ENCODE data around the gene PDZRN3. TPM values are rescaled to one million over a fixed set of nuclear protein-coding genes. Genes with fewer than 3 reads are reported as not detected.

PDZRN3 gene
- total RNA-seq, 2 experiments from 2014 or later = not detected

DNA sequence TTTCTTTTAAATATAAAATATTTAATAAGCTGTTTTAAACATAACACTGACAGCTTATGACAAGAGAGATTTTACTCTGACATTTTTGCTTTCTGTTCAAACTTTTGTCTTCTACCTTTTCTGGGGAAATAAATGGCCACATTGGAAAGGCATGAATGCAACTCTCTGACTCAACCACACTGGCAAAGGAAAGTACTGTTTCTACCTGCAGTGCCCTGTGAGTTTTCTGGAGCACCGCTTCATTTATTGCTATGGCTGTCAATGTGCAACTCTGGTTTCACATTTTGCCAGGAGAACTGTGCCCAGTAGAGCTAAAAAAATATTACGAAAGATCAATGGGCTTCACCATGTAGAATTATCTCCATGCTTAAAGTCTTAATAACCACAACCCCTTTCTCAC, 15.1 kb downstream of the PDZRN3 start:
- Mint-ChIP-seq H3K27me3 (no peaks in the 10 kb centered on the region), H3K36me3 (ENCODE audit: low read depth) (no peaks in the 10 kb centered on the region), H3K27ac (no peak overlapping the region), H3K9me3 (no peaks in the 10 kb centered on the region), H3K4me1 (ENCODE audit: low read depth) (no peaks in the 10 kb centered on the region), H3K4me3 (no peak overlapping the region)
- ChIA-PET POLR2A (no interaction called here), CTCF (no interaction called here)
- ATAC-seq (no peak), DNase-seq (no peak)
- intact Hi-C loops (cut with micrococcal nuclease) = no loop called here
- TF ChIP-seq, protein P1, sequence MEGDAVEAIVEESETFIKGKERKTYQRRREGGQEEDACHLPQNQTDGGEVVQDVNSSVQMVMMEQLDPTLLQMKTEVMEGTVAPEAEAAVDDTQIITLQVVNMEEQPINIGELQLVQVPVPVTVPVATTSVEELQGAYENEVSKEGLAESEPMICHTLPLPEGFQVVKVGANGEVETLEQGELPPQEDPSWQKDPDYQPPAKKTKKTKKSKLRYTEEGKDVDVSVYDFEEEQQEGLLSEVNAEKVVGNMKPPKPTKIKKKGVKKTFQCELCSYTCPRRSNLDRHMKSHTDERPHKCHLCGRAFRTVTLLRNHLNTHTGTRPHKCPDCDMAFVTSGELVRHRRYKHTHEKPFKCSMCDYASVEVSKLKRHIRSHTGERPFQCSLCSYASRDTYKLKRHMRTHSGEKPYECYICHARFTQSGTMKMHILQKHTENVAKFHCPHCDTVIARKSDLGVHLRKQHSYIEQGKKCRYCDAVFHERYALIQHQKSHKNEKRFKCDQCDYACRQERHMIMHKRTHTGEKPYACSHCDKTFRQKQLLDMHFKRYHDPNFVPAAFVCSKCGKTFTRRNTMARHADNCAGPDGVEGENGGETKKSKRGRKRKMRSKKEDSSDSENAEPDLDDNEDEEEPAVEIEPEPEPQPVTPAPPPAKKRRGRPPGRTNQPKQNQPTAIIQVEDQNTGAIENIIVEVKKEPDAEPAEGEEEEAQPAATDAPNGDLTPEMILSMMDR (IDR thresholded peaks at IDR 0.05) = no peak

DNA sequence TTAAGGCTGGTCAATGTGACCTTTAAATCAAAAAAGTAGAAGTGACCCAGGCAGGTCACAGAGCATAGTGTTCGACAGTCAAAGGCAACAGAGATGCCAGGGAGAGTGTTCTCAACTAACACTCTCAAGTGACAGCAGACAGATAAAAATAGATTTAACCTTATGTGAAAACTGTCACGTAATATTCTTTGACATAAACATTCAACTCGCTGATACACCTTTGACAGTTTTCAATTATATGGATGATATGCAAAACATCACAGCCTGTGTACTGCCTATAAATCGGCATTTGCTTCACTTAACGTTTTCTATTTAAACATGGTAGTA, 15.5 kb downstream of the PDZRN3 start:
- Mint-ChIP-seq H3K36me3 (ENCODE audit: low read depth) (no peaks in the 10 kb centered on the region), H3K27ac (no peak overlapping the region), H3K4me3 (no peak overlapping the region), H3K9me3 (no peaks in the 10 kb centered on the region), H3K27me3 (no peaks in the 10 kb centered on the region), H3K4me1 (ENCODE audit: low read depth) (no peaks in the 10 kb centered on the region)
- TF ChIP-seq, protein P1 (IDR thresholded peaks at IDR 0.05) = no peak
- no peak for ATAC-seq
- intact Hi-C loops (cut with micrococcal nuclease) = no loop called here
- POLR2A ChIA-PET = no interaction called here
- CTCF ChIA-PET = no interaction called here
- no peak for DNase-seq

DNA sequence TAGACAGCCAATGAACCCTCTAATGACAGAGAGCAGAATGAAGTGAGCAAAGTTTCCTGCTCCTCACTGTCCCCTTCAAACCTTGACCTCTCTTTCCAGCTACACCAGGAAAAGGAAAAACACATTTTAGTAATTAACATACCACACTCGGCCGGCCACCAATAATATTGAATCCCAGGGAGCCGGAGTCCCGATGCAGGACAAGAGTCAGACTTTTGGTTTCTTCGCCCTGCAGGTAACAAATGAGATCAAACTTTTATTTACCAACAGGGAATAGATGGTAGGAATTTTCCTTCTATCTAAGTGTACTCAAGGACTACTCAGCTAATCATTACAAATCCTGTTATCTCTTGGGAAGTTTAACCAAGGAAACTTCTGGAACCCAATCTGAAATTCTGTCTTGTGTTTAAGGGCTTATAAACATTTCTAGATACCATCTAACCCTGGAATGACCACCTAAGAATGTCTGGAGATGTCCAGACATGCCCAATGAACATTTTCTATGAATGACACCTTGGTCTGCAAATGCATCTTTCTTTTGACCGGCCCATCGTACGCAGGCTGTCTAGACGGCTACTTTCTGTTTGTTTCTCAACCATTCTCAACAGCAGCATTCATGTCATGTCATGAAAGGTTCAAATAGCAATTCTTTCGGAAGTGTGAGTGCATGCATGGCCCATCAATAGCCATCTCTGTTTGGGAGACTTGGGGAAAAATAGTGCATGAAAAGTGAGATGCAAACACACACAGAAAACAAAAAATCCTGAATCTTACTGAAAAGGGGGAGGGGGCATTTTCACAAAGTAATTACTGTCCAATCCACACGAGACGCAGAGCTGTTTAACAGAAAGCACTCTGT, 16.1 kb downstream of the PDZRN3 start:
- Mint-ChIP-seq H3K27me3 (no peaks in the 10 kb centered on the region), H3K27ac (no peak overlapping the region), H3K9me3 (no peaks in the 10 kb centered on the region), H3K36me3 (ENCODE audit: low read depth) (no peaks in the 10 kb centered on the region), H3K4me1 (ENCODE audit: low read depth) (no peaks in the 10 kb centered on the region), H3K4me3 (no peak overlapping the region)
- ChIA-PET POLR2A (no interaction called here), CTCF (no interaction called here)
- intact Hi-C loops (cut with micrococcal nuclease) = no loop called here
- no peak for DNase-seq
- ATAC-seq = no peak
- TF ChIP-seq, protein P1 (IDR thresholded peaks at IDR 0.05) = no peak

DNA sequence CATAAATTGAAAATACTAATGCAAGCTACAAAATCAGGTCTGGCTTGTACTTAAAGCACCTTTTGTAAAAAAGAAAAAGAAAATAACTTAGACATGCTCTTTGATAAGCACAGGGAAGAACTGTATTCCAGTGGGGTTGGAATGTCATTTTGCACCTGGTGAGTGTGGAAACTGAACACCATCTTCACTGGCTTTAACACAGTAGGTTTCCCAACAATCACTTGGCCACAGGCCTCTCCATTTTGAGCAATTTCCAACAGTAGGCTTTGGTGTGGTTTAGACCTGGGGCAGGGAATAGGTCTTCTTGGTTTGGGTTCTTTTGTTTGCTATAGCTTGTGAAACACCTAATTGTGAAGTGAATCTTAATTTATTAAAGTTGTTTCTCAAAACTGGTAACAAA, 18.9 kb downstream of the PDZRN3 start:
- no peak for ATAC-seq
- ChIA-PET POLR2A (no interaction called here), CTCF (no interaction called here)
- DNase-seq = no peak
- Mint-ChIP-seq H3K4me1 (ENCODE audit: low read depth) (no peaks in the 10 kb centered on the region), H3K27ac (no peak overlapping the region), H3K4me3 (no peak overlapping the region), H3K27me3 (no peaks in the 10 kb centered on the region), H3K36me3 (ENCODE audit: low read depth) (no peaks in the 10 kb centered on the region), H3K9me3 (no peaks in the 10 kb centered on the region)
- intact Hi-C loops (cut with micrococcal nuclease) = no loop called here
- TF ChIP-seq, protein P1 (IDR thresholded peaks at IDR 0.05) = no peak

DNA sequence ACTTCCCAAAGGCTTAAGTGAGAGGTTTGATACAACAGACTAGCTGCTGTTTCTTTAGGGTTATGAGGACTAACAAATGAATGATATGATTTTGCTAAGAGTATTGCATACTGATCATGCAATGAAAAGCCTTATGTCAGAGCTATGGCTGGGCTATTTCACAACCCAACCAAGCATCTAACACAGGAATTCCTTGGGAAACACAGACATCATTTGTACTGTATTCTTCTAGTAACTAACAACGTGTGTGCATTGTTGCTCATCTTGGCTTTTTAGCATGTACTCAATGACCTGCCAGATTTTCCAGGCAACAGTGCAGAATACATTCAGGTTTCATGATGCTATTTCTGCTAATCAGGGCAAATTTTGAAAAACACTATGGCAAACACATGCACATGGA, 19.3 kb downstream of the PDZRN3 start:
- no peaks in the 10 kb centered on the region for H3K27me3 Mint-ChIP-seq
- POLR2A ChIA-PET = no interaction called here
- no peak overlapping the region for H3K27ac Mint-ChIP-seq
- ATAC-seq (no peak), DNase-seq (no peak)
- H3K4me1 Mint-ChIP-seq (ENCODE audit: low read depth) = no peaks in the 10 kb centered on the region
- CTCF ChIA-PET = no interaction called here
- H3K36me3 Mint-ChIP-seq (ENCODE audit: low read depth) = no peaks in the 10 kb centered on the region
- no peaks in the 10 kb centered on the region for H3K9me3 Mint-ChIP-seq
- intact Hi-C loops (cut with micrococcal nuclease) = no loop called here
- TF ChIP-seq, protein P1 (IDR thresholded peaks at IDR 0.05) = no peak
- no peak overlapping the region for H3K4me3 Mint-ChIP-seq

Measured in activated CD8-positive, alpha-beta T cell treated with anti-CD3 and anti-CD28 coated beads for 36 hours (primary cell).